ENCODE data around the gene PARVA.

Gene PARVA

DNA sequence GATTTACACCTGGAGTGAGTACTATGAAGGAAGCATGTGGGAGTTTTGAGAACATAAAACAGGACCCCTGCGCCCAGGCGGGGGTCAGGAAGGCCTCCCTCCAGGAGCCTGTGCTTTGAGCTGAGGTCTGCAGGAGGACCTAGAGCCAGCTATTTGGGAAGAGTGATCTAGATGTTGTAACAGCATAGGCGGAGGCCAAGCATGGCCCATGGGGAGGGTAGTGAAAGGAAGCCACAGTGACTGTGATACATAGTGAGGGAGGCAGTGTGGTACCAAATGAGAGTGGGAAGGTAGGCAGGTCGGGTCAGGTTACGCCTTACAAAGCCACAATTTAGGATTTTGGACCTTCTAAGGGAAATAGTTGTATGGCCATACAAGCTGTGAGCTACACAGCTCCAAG lies 147.5 kb downstream of the PARVA start:
- no peak for DNase-seq (ENCODE audit: low read depth in 1 of 2, low spot score in 1 of 2)

DNA sequence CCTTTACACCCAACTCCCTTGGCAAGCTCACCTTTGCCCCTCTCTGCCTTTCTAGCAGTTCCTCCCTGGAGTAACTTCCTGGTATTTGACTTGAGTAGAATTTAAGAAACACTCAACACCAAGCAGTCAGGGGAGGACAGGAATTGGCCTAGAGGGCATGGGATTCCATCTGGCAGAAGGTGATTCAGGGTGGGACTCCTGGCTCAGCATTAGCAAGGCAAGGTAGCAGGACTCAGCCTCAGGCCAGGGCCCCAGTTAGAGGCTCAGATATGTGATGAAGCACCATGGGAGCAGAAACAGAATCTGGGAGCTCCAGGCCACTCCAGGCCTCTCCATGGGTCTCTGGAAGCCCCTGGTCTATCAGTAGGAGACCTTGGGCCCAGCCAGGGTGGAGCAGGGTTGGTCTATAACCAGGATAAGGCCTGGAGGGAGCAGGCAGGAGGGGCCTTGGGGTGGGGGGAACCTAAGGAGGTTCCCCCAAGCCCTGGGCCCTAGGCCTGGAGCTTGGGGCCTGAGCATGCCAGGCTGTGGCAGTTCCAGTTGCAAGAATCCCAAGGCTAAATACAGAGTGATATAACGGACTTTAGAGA lies 148.2 kb downstream of the PARVA start:
- no peak for DNase-seq (ENCODE audit: low read depth in 1 of 2, low spot score in 1 of 2)

DNA sequence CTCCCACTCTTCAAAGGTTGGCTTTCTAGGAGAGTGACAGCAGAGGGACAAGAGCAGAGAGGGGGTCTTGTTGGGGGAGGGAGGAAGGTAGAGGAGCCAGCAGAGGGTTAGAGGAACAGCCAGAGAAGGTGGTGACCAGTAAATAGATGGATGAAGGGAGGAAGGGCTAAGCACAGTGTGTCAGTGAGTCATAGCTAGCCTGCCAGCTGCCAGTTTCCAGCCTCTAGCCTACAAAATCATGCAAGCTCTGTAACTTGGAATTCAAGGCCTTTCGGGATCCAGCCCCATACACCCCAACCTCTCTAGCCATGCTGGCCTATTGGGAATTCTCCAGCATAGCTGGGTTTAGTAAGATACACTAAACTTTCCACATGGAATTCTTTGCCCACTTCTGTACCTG lies 149.4 kb downstream of the PARVA start:
- no peak for DNase-seq (ENCODE audit: low read depth in 1 of 2, low spot score in 1 of 2)

DNA sequence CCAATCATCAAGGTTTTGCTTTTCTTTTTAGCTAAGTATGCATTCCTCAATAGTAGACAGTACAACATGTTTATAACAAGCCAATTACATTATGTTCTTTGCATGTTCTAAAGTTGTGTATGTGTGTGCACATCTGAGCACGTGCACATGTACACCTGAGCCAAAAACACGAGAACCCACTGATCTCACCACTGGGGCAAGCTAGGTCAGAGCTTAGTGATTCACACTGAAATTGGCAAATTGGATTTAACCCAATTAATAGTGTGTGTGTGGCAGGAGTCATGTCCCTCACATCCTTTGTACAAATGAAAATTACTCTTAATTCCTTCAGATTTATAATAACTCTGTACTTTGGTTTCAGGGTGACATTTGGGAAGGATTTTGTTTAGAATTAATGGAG lies 151.1 kb downstream of the PARVA start:
- no peak for DNase-seq (ENCODE audit: low read depth in 1 of 2, low spot score in 1 of 2)

DNA sequence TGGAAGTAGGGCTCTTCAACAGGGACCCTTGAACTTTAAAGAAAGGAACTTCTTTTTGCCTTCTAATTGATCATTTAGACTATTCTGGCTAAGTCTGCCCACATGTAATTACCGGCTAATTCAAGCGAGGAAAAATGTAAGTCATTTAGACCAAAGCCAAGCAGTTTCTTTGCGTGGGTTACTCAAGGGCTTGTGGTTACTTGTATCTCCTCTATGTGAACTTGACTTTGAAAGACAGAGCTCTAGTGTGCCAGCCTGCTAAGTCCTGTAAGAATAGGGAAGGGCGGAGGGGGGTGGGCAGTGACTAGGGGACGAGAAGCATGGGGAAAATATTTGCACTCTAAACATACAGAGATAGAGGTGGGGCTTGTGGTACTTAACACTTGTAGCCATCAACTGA lies 151.7 kb downstream of the PARVA start:
- DNase-seq (ENCODE audit: low read depth in 1 of 2, low spot score in 1 of 2) = no peak

DNA sequence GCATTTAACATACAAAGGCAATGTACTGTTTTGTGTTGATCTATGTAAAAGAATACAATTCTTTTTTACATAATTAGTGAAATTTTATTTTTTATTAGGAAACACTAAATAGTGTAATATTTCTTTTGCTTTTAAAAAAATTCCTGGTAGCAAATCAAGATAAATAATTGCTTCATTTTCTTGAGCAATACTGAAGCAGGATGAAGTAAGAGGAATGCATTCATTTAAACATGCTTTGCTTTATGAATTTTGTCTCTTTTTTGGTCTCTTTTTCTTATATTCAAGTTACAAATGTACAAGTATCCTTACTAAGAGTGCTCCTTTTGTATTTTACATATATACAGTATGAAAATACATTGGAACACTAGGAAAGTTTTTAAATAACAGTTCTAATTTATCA lies 152.4 kb downstream of the PARVA start:
- DNase-seq (ENCODE audit: low read depth in 1 of 2, low spot score in 1 of 2) = no peak

DNA sequence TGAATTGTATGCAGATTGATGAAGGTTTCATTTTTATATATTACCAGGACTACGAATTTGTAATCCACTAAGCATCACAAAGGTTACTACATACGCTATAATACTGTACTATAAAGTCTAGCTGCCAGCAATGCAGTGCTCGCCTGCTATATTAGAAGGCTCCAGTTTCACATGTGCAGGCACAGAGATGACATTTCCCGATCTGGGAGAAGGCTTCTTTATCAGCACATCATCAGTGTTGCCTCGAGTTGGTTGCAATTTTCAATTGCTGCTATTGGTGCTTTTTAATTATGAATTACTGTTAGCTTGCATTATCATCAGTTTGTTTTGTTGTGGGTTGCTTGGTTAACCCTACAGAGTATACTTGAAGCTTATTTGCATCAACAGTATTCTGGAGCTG lies 153.6 kb downstream of the PARVA start:
- DNase-seq (ENCODE audit: low read depth in 1 of 2, low spot score in 1 of 2) = no peak

DNA sequence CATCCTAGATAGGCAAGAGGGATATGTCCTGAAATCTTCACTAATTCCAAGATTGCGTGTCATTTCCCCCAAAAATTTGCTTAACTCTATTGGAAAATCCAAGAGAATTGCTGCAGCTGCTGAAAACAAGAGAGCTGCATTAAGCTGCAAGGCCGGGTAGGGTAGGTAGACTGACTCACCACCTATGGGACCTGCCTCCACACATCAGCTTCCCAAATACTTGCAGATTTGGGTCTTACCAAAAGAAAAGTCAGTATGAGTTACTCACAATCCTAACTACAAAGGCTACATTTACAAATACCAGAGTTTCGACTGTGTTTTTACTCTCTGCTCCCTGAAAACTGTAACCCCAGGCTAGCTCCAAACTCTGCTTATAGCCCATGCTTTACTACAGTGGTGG lies 154.3 kb downstream of the PARVA start:
- no peak for DNase-seq (ENCODE audit: low read depth in 1 of 2, low spot score in 1 of 2)

DNA sequence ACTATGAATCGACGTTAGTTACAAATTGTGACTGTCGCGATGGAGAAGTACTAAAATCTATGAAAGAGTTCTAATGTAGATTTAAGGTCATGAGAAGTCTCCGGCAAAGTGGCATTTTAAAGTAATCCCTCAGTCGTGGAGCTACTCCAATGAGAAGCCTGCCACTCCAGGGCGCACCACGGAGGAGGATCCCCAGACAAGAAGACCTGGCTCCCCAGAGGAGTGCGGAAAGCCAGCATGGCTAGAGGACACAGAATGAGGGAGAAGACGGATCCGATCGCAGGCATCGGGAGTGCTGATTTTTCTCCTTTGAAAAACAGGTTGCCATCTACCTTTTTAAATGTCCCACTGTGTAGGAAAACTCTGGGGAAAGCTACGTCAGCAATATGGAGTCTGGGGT lies 155.2 kb downstream of the PARVA start:
- DNase-seq (ENCODE audit: low read depth in 1 of 2, low spot score in 1 of 2) = no peak

DNA sequence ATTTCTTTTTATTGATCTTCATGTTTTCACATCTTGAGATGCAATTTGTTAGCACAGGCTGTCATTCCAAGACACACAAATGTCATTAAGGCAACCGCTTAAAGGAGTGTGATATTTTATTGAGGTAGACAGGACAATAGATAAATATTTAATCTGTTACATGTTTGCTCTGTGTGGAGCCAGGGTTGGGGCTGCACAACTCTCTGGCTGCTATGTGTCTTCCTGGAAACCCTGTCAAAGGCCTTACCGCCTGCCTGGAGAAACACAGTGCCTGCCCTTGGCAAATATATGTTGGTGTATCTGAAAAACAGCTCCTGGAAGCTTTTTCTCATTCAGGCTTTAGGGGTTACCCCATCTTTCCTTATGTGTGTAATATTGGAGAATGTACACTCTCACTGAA lies 157.2 kb downstream of the PARVA start:
- DNase-seq (ENCODE audit: low read depth in 1 of 2, low spot score in 1 of 2) = no peak

DNA sequence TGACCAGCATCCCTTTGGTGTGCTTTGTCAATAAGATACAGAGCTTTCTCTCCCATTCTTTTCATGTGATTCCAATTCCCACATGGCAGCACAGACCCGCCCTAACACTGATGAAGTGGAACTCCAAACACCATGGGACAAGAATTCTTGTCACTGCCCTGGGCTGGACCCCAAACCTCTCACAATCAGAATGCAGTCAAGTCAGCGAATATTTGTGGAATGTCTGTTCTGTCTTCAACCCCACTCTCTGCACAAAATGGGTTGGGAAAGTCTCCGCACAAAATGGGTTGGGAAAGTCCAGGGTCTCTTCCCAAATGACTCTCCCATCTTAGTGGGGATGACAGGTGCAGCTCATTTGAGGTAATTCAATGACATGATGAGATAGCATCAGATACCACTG lies 157.9 kb downstream of the PARVA start:
- DNase-seq (ENCODE audit: low read depth in 1 of 2, low spot score in 1 of 2) = no peak

DNA sequence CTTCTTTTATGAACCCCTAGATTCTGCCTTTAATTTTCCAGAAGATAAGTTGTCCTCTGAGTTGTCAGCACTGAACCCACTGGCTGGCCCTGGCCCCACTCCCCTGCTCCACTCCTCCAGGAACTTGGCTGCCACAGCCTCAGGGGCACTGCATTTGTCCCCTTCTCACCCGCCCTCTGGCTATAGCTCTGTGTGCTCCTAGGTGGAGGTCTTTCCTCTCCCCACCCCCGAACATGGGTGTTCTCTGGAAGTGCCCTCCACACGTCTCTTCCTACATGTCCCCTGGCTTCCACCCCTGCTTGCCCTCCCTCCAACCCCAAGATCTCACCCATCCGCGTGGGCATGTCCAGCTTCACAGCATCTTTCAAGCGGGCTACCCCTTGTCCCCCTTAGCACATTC lies 159.2 kb downstream of the PARVA start:
- DNase-seq (ENCODE audit: low read depth in 1 of 2, low spot score in 1 of 2) = no peak

DNA sequence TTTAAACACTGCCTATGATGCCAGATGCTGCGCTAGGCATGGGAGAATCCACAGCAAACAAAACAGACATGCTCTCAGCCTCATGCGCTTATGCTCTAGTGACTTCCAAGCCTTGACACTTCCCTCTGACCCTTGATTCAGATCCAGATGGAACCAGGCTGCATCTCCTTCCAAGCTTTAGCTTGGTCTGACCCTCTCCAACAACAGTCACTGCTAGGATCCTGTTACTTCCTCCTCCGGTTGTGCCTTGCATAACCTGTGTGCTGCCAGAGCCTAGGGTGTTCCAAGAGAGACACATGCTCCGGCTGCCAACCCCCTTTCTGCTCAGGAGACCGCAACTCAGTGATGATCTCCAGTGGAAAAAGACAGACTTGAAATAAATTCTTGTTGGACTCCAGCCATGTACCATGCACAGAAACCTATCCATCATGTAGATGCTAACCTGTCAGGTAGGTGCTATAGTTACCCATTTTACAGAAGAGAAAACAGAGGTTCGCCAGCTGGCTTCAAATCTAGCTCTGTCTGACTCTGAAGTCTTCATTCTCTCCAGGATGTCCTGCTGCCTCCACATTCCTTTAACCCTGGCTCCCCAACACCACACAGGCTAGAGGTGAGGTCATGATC lies 160.5 kb downstream of the PARVA start:
- no peak for DNase-seq (ENCODE audit: low read depth in 1 of 2, low spot score in 1 of 2)

DNA sequence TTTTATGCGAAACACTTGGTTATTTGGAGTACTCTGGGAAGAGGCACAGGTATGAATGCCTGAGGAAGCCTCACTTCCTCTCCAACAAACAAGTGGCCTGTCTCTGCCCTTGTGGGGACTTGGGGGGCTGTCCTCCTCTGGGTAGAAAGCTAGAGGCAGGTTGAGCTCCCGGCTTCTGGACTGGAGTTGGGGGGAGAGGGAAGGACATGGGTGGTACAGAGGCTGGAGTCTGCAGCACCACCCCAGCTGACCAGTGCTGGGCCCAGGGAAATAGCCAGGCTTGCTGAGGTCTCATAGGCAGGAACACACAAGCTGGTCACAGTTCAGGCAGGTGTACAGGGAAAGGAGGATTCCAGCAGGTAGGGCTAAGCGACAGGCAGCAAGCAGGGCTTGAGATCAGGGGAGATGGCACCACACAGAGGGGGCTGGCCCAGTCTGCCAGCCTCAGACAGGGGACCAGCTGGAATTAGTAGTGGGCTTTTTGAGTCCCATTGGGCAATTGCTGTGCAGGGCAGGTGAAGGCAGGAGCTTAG lies 161.6 kb downstream of the PARVA start:
- no peak for DNase-seq (ENCODE audit: low read depth in 1 of 2, low spot score in 1 of 2)

DNA sequence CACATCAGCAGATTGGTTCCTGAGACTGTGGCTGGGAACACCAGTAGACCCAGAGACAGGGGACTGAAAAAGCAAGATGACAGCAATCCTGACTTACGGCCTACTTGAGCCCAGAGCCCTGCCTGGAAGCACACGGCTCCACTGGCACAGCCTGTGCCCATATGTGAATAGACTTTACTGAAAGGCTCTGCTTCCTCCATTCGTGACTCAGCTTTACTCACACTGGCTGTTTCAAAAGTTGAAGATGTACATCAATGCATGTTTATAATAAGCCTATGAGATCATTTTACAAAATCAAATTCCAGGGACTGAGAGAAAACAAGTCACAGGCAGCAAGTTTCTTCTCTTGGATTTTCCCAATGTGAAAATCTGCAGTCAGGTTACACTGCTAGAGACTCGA lies 162.2 kb downstream of the PARVA start:
- no peak for DNase-seq (ENCODE audit: low read depth in 1 of 2, low spot score in 1 of 2)

DNA sequence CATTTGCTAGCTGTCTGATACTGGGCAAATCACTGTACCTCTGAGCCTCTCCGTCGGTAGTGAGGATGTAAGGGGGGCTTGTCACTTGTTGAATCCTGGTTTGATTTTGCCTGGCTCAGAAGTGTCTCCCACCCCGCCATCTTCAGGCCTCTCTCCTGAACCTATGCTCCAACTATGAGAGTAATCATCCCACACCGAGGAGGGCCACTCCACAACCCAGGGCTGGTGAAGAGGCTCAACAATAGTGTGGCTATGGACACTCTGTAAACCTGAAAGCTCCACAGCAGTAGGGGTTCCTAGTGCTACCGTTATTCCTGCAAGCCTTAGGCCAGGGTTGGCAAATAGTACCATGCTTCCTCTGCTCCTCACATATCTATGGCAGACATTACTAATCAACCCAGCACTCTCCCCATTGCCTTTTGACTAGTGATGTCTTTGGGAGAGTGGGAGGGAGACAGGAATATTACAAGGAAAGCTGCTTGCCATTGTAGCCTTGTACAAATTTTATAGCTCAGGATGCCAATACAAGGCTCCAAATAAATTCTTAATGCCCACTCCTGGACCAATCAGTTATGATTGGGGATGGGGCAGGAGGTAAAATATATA lies 162.8 kb downstream of the PARVA start:
- DNase-seq (ENCODE audit: low read depth in 1 of 2, low spot score in 1 of 2) = no peak

DNA sequence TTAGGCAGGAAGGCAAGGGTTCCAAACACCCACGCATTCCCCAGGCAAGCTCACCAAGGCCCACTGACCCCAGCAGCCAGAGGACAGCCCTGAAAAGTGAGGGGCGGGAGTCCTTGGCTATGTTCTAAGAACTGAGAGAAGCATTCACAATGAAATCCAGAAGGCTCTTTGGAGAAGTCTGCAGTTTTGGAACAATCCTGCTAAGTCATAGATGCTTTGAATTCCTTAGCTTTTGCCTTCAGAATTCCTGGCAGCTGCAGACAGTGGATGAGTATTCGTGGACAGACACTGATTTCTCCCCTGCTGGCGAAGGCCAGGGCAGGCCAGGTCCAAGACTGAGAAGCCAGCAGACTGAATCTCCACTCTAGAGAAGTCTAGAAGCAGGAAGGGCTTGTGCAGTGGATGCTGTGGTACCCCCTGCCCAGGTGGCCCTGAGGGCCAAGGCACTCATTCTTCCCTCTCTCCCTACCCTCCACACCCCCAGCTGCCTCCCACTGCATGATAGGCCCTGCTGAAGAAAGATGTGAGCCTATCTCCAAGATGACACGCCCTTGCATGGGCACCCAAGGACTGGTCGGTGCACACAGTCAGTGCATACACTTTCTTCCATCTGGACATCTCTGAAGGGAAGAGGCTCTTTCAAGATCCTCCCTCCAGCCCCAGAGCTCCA lies 163.7 kb downstream of the PARVA start:
- no peak for DNase-seq (ENCODE audit: low read depth in 1 of 2, low spot score in 1 of 2)

DNA sequence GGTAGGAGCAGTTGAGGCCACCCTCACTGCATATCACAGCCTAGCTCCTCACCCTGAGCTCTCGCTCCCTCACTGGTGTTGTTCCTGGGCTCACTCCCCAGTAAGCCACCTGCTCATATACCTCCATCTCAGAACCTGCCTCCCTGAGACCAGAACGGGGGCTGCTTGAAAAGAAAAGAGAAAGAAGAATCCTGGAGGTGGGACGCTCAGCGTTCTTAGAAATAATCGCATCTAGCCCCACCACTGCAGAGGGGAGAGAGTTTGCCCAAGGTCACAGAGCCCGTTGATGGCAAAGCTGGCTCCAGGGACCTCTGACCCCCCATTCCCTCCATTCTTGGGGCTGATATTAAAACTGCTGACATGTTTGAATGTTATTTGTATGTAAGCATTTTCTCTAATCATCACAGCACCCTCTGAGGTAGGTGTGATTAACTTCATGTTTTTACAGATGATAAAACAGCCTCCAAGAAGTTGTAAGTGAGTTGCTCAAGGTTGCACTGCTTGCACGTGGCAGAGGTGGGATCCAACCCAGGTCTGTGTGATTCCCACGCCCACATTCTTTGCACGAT lies 164.3 kb downstream of the PARVA start:
- no peak for DNase-seq (ENCODE audit: low read depth in 1 of 2, low spot score in 1 of 2)

DNA sequence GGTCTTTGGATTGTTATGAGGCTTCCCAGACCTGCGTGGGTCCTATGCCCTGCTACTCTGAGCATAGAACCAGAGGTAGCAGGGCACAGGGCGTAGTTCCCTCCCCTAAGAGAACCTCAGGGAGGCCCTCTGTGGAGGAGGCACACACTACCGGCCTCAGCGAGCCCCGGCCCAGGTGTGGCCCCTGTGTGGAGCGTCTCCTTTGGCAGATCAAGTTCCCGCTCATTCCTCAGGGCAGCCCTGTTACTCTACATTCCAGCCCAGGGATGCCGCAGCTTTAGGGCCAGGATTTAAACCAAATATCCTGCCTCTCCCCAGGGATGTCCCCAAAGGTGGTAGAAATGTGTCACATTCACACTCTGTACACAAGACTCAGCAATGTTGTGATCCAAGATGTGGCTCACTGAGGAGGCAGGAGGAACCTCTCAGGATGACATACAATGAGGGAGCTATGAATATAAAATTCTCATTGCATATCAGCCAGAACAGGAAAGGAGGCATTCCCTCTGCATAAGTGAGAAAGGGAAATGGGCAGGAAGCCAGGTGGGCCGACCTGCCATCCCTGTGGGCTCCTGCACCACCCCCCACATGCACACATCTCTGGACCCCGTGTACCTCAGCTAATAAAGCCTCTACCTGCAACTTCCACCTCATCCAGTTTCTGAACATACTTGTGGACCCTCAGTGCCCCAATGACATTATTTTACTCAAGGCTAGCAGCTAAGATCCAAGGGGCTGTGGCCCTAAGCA lies 165.0 kb downstream of the PARVA start:
- no peak for DNase-seq (ENCODE audit: low read depth in 1 of 2, low spot score in 1 of 2)

DNA sequence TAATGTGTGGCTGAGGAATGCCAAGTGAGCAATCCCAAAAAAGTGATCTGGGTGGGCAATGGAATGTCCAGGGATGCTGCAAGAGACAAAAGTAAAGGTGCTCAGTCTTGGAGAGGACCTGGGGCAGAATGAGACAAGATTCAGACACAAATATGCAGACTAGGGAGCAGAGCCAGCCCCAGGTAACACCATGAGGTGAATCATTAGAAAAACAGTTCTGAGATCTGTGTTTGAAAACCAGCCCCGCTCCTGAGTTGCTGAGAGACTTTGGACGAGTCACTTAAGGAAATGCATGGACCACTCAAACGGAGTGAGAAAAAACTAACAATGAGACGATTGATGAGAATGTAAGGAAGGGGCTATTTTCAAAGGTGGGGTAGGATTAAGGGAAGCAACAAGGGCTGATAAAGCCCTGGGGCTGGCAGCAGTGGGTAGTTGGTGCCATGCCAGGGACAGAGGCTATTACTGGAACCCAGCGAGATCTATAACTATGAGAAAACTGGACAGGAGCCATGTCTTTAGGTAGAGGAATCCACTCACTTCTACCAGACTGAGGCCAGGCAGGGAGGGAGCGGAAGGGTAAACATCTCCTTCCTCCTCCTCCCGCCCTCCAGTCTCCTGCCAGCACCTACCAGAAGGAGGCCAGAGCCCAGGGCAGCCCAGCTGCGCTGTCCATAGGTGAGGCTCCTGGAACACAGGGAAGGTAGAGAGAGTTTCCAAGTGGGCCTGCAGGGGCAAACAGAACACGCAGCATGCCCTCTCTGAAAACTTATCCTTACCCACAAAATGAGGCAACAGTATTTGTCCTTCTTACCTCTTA lies 166.4 kb downstream of the PARVA start:
- DNase-seq (ENCODE audit: low read depth in 1 of 2, low spot score in 1 of 2) = no peak
